T-helper 2 cell treated with Interferon-gamma antibody and Interleukin-4, amounts not matched to agents 5 μg/mL and 100 μg/mL, for 36 hours (primary cell): ENCODE data around the gene CSF1.
A peak's percentile ranks its signal among the peaks of the same experiment; 100 is the strongest.

Experiments used
- DNase-seq: peaks from one replicate; pipeline ENCODE4 v3.0.0; 2021; ENCODE audit warnings: low spot score
- H3K27ac Mint-ChIP-seq: one replicate; pipeline ENCODE4 v1.8.0; 2021; ENCODE audit warnings: mild to moderate bottlenecking, mixed read lengths
- H3K27me3 Mint-ChIP-seq: one replicate; pipeline ENCODE4 v1.8.0; 2021; ENCODE audit warnings: low read depth, mixed read lengths
- H3K36me3 Mint-ChIP-seq: one replicate; pipeline ENCODE4 v1.8.0; 2021; ENCODE audit warnings: low read depth, mixed read lengths
- H3K4me1 Mint-ChIP-seq: one replicate; pipeline ENCODE4 v1.8.0; 2021; ENCODE audit warnings: low read depth, mixed read lengths
- H3K4me3 Mint-ChIP-seq: one replicate; pipeline ENCODE4 v1.8.0; 2022; ENCODE audit warnings: mild to moderate bottlenecking, moderate library complexity, mixed read lengths
- H3K9me3 Mint-ChIP-seq: one replicate; pipeline ENCODE4 v1.8.0; 2021; ENCODE audit warnings: mixed read lengths

The CSF1 gene

GRCh38 chr1:109902204-109902985 lies 8.3 kb upstream of the CSF1 start:
- peaks cover 25% of the 10 kb centered on the region for H3K4me1 Mint-ChIP-seq
- no peak for DNase-seq
- H3K9me3 Mint-ChIP-seq: no peaks in the 10 kb centered on the region
- H3K36me3 Mint-ChIP-seq: peaks cover 2% of the 10 kb centered on the region
- H3K27ac Mint-ChIP-seq: no peak overlapping the region
- no peaks in the 10 kb centered on the region for H3K27me3 Mint-ChIP-seq
- no peak overlapping the region for H3K4me3 Mint-ChIP-seq

DNA sequence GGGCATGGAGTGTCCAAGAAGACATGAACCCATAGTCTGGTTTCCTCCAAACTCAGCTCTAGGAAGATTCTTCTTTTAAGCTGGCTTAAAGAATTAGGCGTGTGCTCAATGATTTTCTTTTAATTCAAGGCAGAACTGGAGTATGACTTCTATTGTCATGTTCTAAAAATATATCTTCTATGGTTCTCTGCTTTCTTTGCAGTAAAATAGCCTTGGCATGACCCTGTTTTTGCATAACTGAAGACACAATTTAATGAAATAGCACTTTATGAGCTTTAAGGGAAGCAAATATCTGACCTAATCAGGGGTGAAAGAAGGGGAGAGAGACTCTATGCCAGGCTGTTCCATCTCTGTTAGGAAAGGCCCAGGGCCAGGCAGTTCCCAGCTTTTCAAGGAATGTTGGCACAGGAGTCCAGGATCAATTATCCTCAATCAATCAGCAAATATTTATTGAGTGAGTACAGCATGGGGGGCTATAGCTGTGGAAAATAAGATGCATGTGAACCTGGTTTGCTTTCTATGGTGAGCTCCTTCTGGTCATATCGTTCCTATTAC lies 7.2 kb upstream of the CSF1 start:
- peaks cover 31% of the 10 kb centered on the region for H3K4me1 Mint-ChIP-seq
- no peaks in the 10 kb centered on the region for H3K27me3 Mint-ChIP-seq

DNA sequence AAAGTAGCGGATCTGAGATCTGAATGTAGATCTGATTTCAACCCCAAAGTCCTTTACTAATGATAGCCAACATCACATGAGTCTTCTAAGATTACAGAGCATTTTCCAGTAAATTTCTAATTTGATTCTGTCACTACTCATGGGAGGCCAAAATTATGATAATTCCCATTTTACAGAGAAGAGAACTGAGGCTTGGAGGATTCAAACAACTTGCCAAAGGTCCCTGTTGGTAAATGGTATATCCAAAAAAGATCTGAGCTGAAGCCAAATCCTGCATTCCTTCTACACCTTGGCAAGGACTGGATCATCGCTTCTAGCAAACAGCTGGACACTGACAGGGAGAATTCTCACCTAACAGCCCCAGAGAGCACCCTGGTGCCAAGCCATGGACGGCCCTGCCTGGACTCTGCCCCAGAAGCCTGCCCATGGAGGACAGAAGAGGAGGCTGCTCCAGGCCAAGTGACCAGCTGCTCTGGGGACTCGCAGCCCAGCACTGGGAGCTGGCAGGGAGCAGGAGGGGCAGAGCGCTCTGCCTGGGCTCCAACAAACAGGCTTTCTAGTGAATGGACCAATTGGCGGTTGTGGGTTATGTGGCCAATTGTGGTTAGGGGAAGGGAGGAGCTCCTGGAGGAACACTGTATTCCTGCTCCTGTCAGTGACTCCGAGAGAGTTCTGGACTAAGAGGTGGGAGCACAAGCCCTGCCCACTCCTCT lies 6.4 kb upstream of the CSF1 start:
- Mint-ChIP-seq H3K27me3 (no peaks in the 10 kb centered on the region), H3K4me1 (peaks cover 39% of the 10 kb centered on the region), H3K27ac (peak overlapping the region; percentile 58), H3K4me3 (no peak overlapping the region), H3K9me3 (no peaks in the 10 kb centered on the region), H3K36me3 (peaks cover 2% of the 10 kb centered on the region)
- DNase-seq: no peak

More for the DNA sequence above, 7.2 kb upstream of the CSF1 start:
- Mint-ChIP-seq H3K9me3 (no peaks in the 10 kb centered on the region), H3K36me3 (peaks cover 2% of the 10 kb centered on the region), H3K4me3 (no peak overlapping the region), H3K27ac (no peak overlapping the region)
- DNase-seq: no peak

- Mint-ChIP-seq H3K36me3 (peaks cover 2% of the 10 kb centered on the region), H3K27me3 (no peaks in the 10 kb centered on the region), H3K9me3 (no peaks in the 10 kb centered on the region), H3K4me1 (peaks cover 50% of the 10 kb centered on the region), H3K27ac (peak overlapping the region; percentile 95), H3K4me3 (peak overlapping the region; percentile 74)
- no peak for DNase-seq
Observed at GRCh38 chr1:109905491-109905890, 5.2 kb upstream of the CSF1 start.

GRCh38 chr1:109906160-109906838 lies 4.3 kb upstream of the CSF1 start:
- H3K4me3 Mint-ChIP-seq: peak overlapping the region; percentile 74

DNA sequence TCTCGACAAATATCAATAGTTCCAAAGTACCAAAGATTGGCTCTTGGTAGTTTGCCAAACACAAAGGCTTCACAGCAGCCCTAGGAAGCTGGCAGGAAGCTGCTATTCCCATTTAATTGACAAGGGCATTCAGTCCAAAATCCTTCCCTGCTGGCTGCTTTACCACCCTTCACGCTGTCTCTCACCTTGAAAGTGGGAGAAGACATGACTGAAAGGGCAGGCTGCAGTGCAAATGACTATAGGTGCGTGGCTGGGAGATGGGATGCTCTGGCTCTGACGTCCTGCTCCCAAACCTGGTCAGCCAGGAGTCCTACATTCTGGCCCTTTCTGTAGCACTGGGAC lies 3.8 kb upstream of the CSF1 start:
- H3K4me1 Mint-ChIP-seq: peaks cover 49% of the 10 kb centered on the region

More at GRCh38 chr1:109906160-109906838, 4.3 kb upstream of the CSF1 start:
- Mint-ChIP-seq H3K4me1 (peaks cover 48% of the 10 kb centered on the region), H3K27me3 (no peaks in the 10 kb centered on the region), H3K9me3 (no peaks in the 10 kb centered on the region), H3K27ac (peak overlapping the region; percentile 95), H3K36me3 (peaks cover 3% of the 10 kb centered on the region)
- DNase-seq: peak; percentile 76

DNA sequence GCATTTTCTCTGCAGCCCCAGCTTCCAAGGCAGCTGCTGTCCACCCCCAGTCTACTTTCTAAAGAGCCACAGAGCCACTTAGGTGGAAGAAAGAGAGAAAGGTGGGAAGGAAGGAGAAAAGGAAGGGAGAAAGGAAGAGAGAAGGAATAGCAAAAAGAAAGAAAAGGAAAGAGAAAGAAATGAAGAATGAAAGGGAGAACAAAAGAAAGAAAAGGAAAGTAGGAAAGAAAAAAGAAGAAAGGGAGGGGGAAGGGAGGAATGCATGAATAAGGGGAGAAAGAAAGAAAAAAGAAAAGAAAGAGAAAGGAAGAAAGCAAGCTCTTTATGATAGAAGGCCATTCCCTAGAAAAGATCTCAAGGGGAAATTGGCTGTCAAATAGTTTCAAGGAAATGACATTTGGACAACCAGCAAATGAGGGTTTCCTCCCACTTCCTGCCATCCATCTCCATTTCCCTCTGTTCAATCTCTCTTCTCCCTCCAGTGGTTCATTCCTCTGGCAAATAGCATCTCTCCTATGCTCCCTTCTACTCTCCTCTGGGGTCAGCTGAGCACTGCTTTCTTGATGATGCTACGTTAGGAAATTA lies 3.4 kb upstream of the CSF1 start:
- DNase-seq: no peak
- Mint-ChIP-seq H3K4me1 (peaks cover 51% of the 10 kb centered on the region), H3K27me3 (no peaks in the 10 kb centered on the region), H3K4me3 (peak overlapping the region; percentile 54), H3K9me3 (no peaks in the 10 kb centered on the region), H3K36me3 (peaks cover 11% of the 10 kb centered on the region), H3K27ac (peak overlapping the region; percentile 95)

More for the DNA sequence above, 3.8 kb upstream of the CSF1 start:
- Mint-ChIP-seq H3K36me3 (peaks cover 7% of the 10 kb centered on the region), H3K27ac (peak overlapping the region; percentile 95), H3K4me3 (peak overlapping the region; percentile 54), H3K9me3 (no peaks in the 10 kb centered on the region), H3K27me3 (no peaks in the 10 kb centered on the region)
- no peak for DNase-seq

GRCh38 chr1:109908836-109909235 lies 1.8 kb upstream of the CSF1 start:
- no peak for DNase-seq
- Mint-ChIP-seq H3K4me1 (peaks cover 64% of the 10 kb centered on the region), H3K9me3 (no peaks in the 10 kb centered on the region), H3K27me3 (no peaks in the 10 kb centered on the region), H3K27ac (peak overlapping the region; percentile 46), H3K36me3 (peaks cover 25% of the 10 kb centered on the region), H3K4me3 (no peak overlapping the region)

- Mint-ChIP-seq H3K27ac (peak overlapping the region; percentile 96), H3K9me3 (no peaks in the 10 kb centered on the region), H3K36me3 (peaks cover 30% of the 10 kb centered on the region), H3K4me1 (peaks cover 66% of the 10 kb centered on the region), H3K4me3 (peak overlapping the region; percentile 94), H3K27me3 (no peaks in the 10 kb centered on the region)
- DNase-seq: no peak
Observed at GRCh38 chr1:109909561-109909960, 1.1 kb upstream of the CSF1 start.

DNA sequence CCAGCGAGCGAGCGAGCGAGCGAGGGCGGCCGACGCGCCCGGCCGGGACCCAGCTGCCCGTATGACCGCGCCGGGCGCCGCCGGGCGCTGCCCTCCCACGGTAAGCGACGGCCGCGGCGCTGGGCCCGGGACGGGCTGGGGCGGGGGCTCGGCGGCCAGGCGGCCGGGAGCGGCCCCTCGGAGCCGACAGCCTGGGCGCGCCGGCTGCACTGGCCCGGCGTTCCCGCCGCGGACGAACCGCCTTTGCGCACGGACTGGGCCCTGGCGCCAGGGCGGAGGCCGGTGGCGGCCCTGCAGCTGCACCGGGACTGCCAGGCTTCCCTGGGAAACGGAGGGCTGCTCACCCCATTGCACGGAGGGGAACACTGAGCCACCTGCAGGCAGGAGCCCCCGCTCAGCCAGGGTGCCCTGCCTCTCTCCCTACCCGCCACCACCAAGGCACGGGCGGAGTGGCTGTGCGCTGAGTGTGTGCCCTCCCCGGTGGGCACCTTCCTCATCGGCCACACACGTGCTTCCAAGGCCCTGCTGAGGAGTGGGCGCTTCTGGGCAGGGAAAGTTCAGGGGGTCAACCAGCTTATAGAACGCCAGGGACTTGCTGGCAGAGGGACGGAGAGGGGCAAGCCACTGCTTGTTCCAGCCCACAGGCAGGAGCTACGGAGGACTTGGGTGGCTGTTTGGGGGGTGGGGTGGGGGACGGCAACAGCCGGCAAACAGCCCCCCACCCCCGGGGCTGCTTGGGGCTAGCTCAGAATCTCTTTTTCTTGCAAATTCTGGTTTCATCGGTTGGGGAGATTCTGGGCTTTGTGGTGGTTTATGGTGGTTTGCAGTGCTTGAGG lies 532 bp downstream of the CSF1 start:
- Mint-ChIP-seq H3K4me3 (peak overlapping the region; percentile 96), H3K27me3 (no peaks in the 10 kb centered on the region), H3K4me1 (peaks cover 63% of the 10 kb centered on the region), H3K36me3 (peaks cover 39% of the 10 kb centered on the region), H3K27ac (peak overlapping the region; percentile 96), H3K9me3 (no peaks in the 10 kb centered on the region)
- DNase-seq: no peak

DNA sequence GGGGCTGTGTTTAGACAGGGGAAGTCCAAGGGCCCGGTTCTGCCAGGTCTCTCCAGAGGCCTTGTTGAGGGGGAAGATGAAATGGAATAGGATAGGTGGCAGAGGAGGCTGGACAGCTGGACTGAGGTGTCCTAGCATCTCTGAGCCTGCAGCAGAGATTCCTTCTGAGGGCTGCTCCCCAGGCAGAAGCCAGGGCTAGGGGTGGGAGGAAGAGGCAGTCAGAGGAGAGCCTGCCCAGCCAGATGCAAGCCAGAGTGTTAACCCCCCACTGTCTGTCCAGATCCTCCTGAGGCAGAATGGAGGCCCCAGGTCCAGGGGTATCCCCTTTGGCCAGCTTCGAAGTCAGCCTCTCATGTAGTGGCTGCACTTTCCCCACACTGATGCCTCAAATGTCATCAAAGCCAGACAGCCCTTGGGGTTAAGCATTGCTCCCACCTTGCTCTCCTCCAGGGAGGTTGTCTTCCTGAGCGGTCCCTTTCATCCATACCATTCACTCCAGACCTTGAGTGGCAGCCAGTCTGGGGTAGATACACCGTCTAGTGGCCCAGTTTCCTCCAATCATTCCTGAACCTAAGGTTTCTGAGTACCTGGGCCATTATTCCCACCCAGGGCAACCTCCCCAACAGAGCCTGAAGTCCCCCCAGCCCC lies 1.7 kb downstream of the CSF1 start:
- Mint-ChIP-seq H3K27me3 (no peaks in the 10 kb centered on the region), H3K4me3 (peak overlapping the region; percentile 96), H3K36me3 (peaks cover 51% of the 10 kb centered on the region), H3K9me3 (no peaks in the 10 kb centered on the region), H3K27ac (peak overlapping the region; percentile 91), H3K4me1 (peaks cover 60% of the 10 kb centered on the region)
- DNase-seq: no peak

DNA sequence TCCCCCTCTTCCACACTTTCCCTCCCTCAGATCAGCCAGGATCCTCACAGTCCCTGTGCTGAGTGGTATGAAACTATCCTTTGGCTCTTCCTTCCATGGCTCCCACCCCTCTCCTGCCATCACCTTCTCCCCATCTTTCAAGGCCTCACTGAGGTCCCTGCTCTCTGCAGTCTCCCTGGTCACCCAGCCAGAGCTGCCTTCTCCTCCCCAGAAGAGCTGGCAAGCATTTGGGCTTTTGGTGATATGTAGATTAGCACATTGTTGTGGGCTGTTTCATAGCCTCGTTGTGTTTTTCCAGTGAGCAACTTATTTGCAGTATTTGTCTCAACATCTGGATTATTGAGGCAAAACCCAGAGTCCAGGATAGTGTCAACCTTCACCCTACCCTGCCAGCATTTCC lies 2.2 kb downstream of the CSF1 start:
- Mint-ChIP-seq H3K9me3 (no peaks in the 10 kb centered on the region), H3K4me3 (peak overlapping the region; percentile 96), H3K4me1 (peaks cover 57% of the 10 kb centered on the region), H3K27ac (peak overlapping the region; percentile 91), H3K27me3 (no peaks in the 10 kb centered on the region), H3K36me3 (peaks cover 56% of the 10 kb centered on the region)
- DNase-seq: no peak
